Measurements from ENCODE around the gene SPSB1. TPM values are rescaled to one million over a fixed set of nuclear protein-coding genes. Genes with fewer than 3 reads are reported as not detected.

The SPSB1 gene
- total and polyA plus RNA-seq, 2 of the 4 experiments (the other 2 are of a cell fraction) = 16.7 to 19.8 TPM

GRCh38 chr1:9273177-9273576 lies 19.5 kb upstream of the SPSB1 start:
- no peak overlapping the region for H3K4ac ChIP-seq (ENCODE audit: low read depth, low read length)
- H2AFZ ChIP-seq (replicated peaks; ENCODE audit: low read length, poor library complexity) = no peak overlapping the region
- no peak overlapping the region for H3K18ac ChIP-seq (ENCODE audit: low read depth, low read length)
- H3K14ac ChIP-seq (replicated peaks; ENCODE audit: low read depth, low read length) = no peak overlapping the region
- H3K9me3 ChIP-seq (ENCODE audit: control insufficient read depth, insufficient read depth, low read length) = no peaks in the 10 kb centered on the region
- TF ChIP-seq NFE2L2 (IDR thresholded peaks at IDR 0.05; ENCODE audit: low read depth, low read length) = no peak
- TF ChIP-seq MAZ (IDR thresholded peaks at IDR 0.05; ENCODE audit: borderline replicate concordance, low read depth, low read length) = no peak
- no peak for TF ChIP-seq RFX5 (IDR thresholded peaks at IDR 0.05; ENCODE audit: low read depth, low read length)
- TF ChIP-seq CHD1 (IDR thresholded peaks at IDR 0.05; ENCODE audit: low read depth, low read length) = no peak
- no peak for TF ChIP-seq RAD21 (IDR thresholded peaks at IDR 0.05; ENCODE audit: low read length)
- no peak for TF ChIP-seq CTCF (conservative IDR thresholded peaks at IDR 0.05; ENCODE audit: low read depth, low read length)
- no peak for TF ChIP-seq USF2 (IDR thresholded peaks at IDR 0.05; ENCODE audit: low read depth, low read length)
- TF ChIP-seq CEBPB (IDR thresholded peaks at IDR 0.05; ENCODE audit: low read depth, low read length) = no peak
- no peak for TF ChIP-seq SMC3 (IDR thresholded peaks at IDR 0.05; ENCODE audit: low read depth, low read length)
- no peak for TF ChIP-seq FOS (IDR thresholded peaks at IDR 0.05; ENCODE audit: low read depth, low read length)
- TF ChIP-seq ELK1 (IDR thresholded peaks at IDR 0.05; ENCODE audit: borderline replicate concordance, low read depth, low read length) = no peak
- no peak for TF ChIP-seq BHLHE40 (IDR thresholded peaks at IDR 0.05; ENCODE audit: low read depth, low read length)
- no peak for TF ChIP-seq MAFK (IDR thresholded peaks at IDR 0.05; ENCODE audit: low read depth, low read length)
- TF ChIP-seq MXI1 (IDR thresholded peaks at IDR 0.05; ENCODE audit: borderline replicate concordance, low read depth, low read length) = no peak
- no peak for TF ChIP-seq RCOR1 (IDR thresholded peaks at IDR 0.05; ENCODE audit: insufficient replicate concordance, low read length)
- ChIA-PET POLR2A (ENCODE audit: unreplicated experiment) (no interaction called here), CTCF (interaction anchor here (1.0 to 1.1 kb wide), 2 partner anchors 16 to 18 kb away, joined by 3 to 4 read pairs; no protein-coding TSS in a partner anchor)
- no peak overlapping the region for H3K56ac ChIP-seq (ENCODE audit: extremely low read depth, insufficient read depth, low read length)
- in situ Hi-C loops (cut with MboI; ENCODE audit: low sequenced_read_pairs) (loop anchor here (10.0 kb wide), 1 partner anchor 302 kb away; no protein-coding TSS in a partner anchor), dilution Hi-C loops (cut with HindIII; ENCODE audit: low sequenced_read_pairs, unreplicated experiment) (no loop called here), intact Hi-C loops (cut with micrococcal nuclease) (no loop called here)
- H3K4me2 ChIP-seq (ENCODE audit: low read depth, low read length) = no peak overlapping the region
- BruUV-seq (replicated peaks) = no TSS peak
- no peak overlapping the region for H3K4me3 ChIP-seq (ENCODE audit: insufficient read depth, low read depth, low read length)
- no peaks in the 10 kb centered on the region for H3K27me3 ChIP-seq (ENCODE audit: control insufficient read depth, insufficient read depth, low read length)
- H3K9me1 ChIP-seq (ENCODE audit: insufficient read depth, low read length) = peaks cover 9% of the 10 kb centered on the region
- no peak overlapping the region for H2AK9ac ChIP-seq (replicated peaks; ENCODE audit: low read depth, low read length, poor library complexity)
- peaks cover 11% of the 10 kb centered on the region for H3K4me1 ChIP-seq (ENCODE audit: control insufficient read depth, insufficient read depth, low read length)
- no peak overlapping the region for H2BK5ac ChIP-seq (ENCODE audit: low read depth, low read length, poor library complexity, severe bottlenecking)
- no peak overlapping the region for H2BK120ac ChIP-seq (ENCODE audit: low read depth, low read length)
- 0 out of 2 replicates have a peak overlapping the region, but pooled peaks have one; percentile 21 for H2AK5ac ChIP-seq (ENCODE audit: low read depth, low read length)
- no peak overlapping the region for H3K27ac ChIP-seq (ENCODE audit: insufficient read depth, low read length)
- ATAC-seq (ENCODE audit: low read depth) (no peak), DNase-seq (no peak)
- WGBS, 2 experiments (ENCODE audit: extremely low coverage in 2 of 2, insufficient read length in 1 of 2) = 83% methylated on average over 5 of the region's 11 CpGs; no CpG with 5 or more reads in 1 of the 2 experiments
- H4K8ac ChIP-seq (ENCODE audit: low read depth in 2 of 2, low read length in 2 of 2) = no peak overlapping the region
- H4K91ac ChIP-seq (ENCODE audit: insufficient read depth, low read depth, low read length) = no peak overlapping the region
- H3K36me3 ChIP-seq (ENCODE audit: control insufficient read depth, insufficient read depth, low read length) = peaks cover 2% of the 10 kb centered on the region; the same call in 1 of the 2 replicates
- no peak overlapping the region for H3K23ac ChIP-seq (ENCODE audit: low read depth, low read length)
- H3K9ac ChIP-seq (ENCODE audit: low read depth, low read length) = no peak overlapping the region
- no peaks in the 10 kb centered on the region for H4K20me1 ChIP-seq (ENCODE audit: insufficient read depth, low read length)
- no peak overlapping the region for H4K5ac ChIP-seq (ENCODE audit: low read depth, low read length)
- H2BK20ac ChIP-seq (ENCODE audit: low read depth, low read length) = no peak overlapping the region
- no peak overlapping the region for H2BK15ac ChIP-seq (ENCODE audit: low read depth, low read length)
- H3K79me1 ChIP-seq (ENCODE audit: low read depth in 1 of 2, low read length in 2 of 2) = 0 out of 4 replicates have a peak, but pooled peaks cover 0 to 5% of the 10 kb centered on the region in 2 experiments

Measured in IMR-90 (cell line).